ENCODE measurements around the gene TTLL3. TPM values are rescaled to one million over a fixed set of nuclear protein-coding genes. Genes with fewer than 3 reads are reported as not detected.

The TTLL3 gene
- polyA plus RNA-seq, 3 donors = 18.4 to 39.7 (median 28.9) TPM

GRCh38 chr3:9794400-9794799 lies 15.7 kb upstream of the TTLL3 start:
- H3K27ac ChIP-seq (ENCODE audit: low read depth, low read length) = no peak overlapping the region
- WGBS, 3 donors = 90 to 94% (median 91%) methylated on average over 11 of the region's 11 CpGs

- H3K27ac ChIP-seq (ENCODE audit: low read depth, low read length) = no peak overlapping the region
- WGBS, 3 donors = 72 to 84% (median 81%) methylated on average over 5 of the region's 5 CpGs
Measured at GRCh38 chr3:9795207-9795606, 14.9 kb upstream of the TTLL3 start.

GRCh38 chr3:9797196-9797945 lies 12.7 kb upstream of the TTLL3 start:
- WGBS, 3 donors = 90 to 91% (median 90%) methylated on average over 12 of the region's 12 CpGs
- no peak overlapping the region for H3K27ac ChIP-seq (ENCODE audit: low read depth, low read length)

GRCh38 chr3:9800529-9800928 lies 9.5 kb upstream of the TTLL3 start:
- WGBS, 3 donors = 83 to 90% (median 87%) methylated on average over 5 of the region's 5 CpGs
- no peak overlapping the region for H3K27ac ChIP-seq (ENCODE audit: low read depth, low read length)

GRCh38 chr3:9803494-9803893 lies 6.6 kb upstream of the TTLL3 start:
- WGBS, 3 donors = 82 to 95% (median 87%) methylated on average over 1 of the region's 1 CpG
- H3K27ac ChIP-seq (ENCODE audit: low read depth, low read length) = no peak overlapping the region

- 87 to 93% (median 91%) methylated on average over 5 of the region's 5 CpGs for WGBS, 3 donors
- no peak overlapping the region for H3K27ac ChIP-seq (ENCODE audit: low read depth, low read length)
Measured at GRCh38 chr3:9804996-9805395, 5.1 kb upstream of the TTLL3 start.

GRCh38 chr3:9806137-9806536 lies 3.9 kb upstream of the TTLL3 start:
- H3K27ac ChIP-seq (ENCODE audit: low read depth, low read length) = no peak overlapping the region
- 84 to 94% (median 87%) methylated on average over 12 of the region's 12 CpGs for WGBS, 3 donors

- no peak overlapping the region for H3K27ac ChIP-seq (ENCODE audit: low read depth, low read length)
- WGBS, 3 donors = 90 to 94% (median 92%) methylated on average over 7 of the region's 7 CpGs
Measured at GRCh38 chr3:9806688-9807589, 3.1 kb upstream of the TTLL3 start.

GRCh38 chr3:9807981-9808344 lies 2.1 kb upstream of the TTLL3 start:
- H3K27ac ChIP-seq (ENCODE audit: low read depth, low read length) = no peak overlapping the region
- 83 to 100% (median 93%) methylated on average over 2 of the region's 2 CpGs for WGBS, 3 donors

GRCh38 chr3:9808345-9809037 lies 1.6 kb upstream of the TTLL3 start:
- WGBS, 3 donors = 62 to 71% (median 69%) methylated on average over 7 of the region's 7 CpGs
- H3K27ac ChIP-seq (ENCODE audit: low read depth, low read length) = no peak overlapping the region

- WGBS, 3 donors = 78 to 86% (median 84%) methylated on average over 4 of the region's 4 CpGs
Measured at GRCh38 chr3:9809239-9809614, 835 bp upstream of the TTLL3 start.

GRCh38 chr3:9810433-9810770 lies 340 bp downstream of the TTLL3 start:
- H3K27ac ChIP-seq (ENCODE audit: low read depth, low read length) = no peak overlapping the region
- WGBS, 3 donors = 3 to 9% (median 9%) methylated on average over 18 of the region's 18 CpGs

More at GRCh38 chr3:9809239-9809614, 835 bp upstream of the TTLL3 start:
- peak overlapping the region; percentile 84 for H3K27ac ChIP-seq (ENCODE audit: low read depth, low read length)

GRCh38 chr3:9810846-9811245 lies 784 bp downstream of the TTLL3 start:
- no peak overlapping the region for H3K27ac ChIP-seq (ENCODE audit: low read depth, low read length)
- WGBS, 3 donors = 46 to 72% (median 62%) methylated on average over 10 of the region's 10 CpGs

GRCh38 chr3:9812870-9813483 lies 2.9 kb downstream of the TTLL3 start:
- no peak overlapping the region for H3K27ac ChIP-seq (ENCODE audit: low read depth, low read length)
- WGBS, 3 donors = 93 to 96% (median 96%) methylated on average over 9 of the region's 9 CpGs

GRCh38 chr3:9815986-9816385 lies 5.9 kb downstream of the TTLL3 start:
- 86 to 91% (median 87%) methylated on average over 9 of the region's 9 CpGs for WGBS, 3 donors

GRCh38 chr3:9817436-9817835 lies 7.4 kb downstream of the TTLL3 start:
- H3K27ac ChIP-seq (ENCODE audit: low read depth, low read length) = no peak overlapping the region
- WGBS, 3 donors = 89 to 93% (median 90%) methylated on average over 6 of the region's 6 CpGs

More at GRCh38 chr3:9815986-9816385, 5.9 kb downstream of the TTLL3 start:
- H3K27ac ChIP-seq (ENCODE audit: low read depth, low read length) = no peak overlapping the region

- 81 to 91% (median 86%) methylated on average over 6 to 7 of the region's 7 CpGs for WGBS, 3 donors
- no peak overlapping the region for H3K27ac ChIP-seq (ENCODE audit: low read depth, low read length)
Measured at GRCh38 chr3:9818666-9819335, 8.7 kb downstream of the TTLL3 start.

- 82 to 90% (median 88%) methylated on average over 12 of the region's 12 CpGs for WGBS, 3 donors
- H3K27ac ChIP-seq (ENCODE audit: low read depth, low read length) = no peak overlapping the region
Measured at GRCh38 chr3:9820543-9820942, 10.5 kb downstream of the TTLL3 start.
